Breast epithelium (tissue), 3 donors: Measurements from ENCODE around the gene ST7.

Experiments
- CTCF ChIP-seq, 3 donors: fragments of 450-650 bp; IDR thresholded peaks; one replicate each; pipeline ENCODE4 v1.5.1; 2016 to 2017; ENCODE audit warnings: antibody characterized with exemption in 3 of 3, mild to moderate bottlenecking in 3 of 3, moderate library complexity in 3 of 3
- POLR2A ChIP-seq: fragments of 450-650 bp; IDR thresholded peaks from one replicate; pipeline ENCODE4 v1.6.1; 2016; ENCODE audit warnings: antibody characterized with exemption, mild to moderate bottlenecking, moderate library complexity
- POLR2AphosphoS5 ChIP-seq, 3 donors: sonication (generic); formaldehyde crosslinking; IDR thresholded peaks; one replicate each; pipeline ENCODE4 v1.6.1; 2017; ENCODE audit warnings: antibody characterized with exemption in 3 of 3

GRCh38 chr7:117212969-117213877 is 259.9 kb downstream of the ST7 start:
- TF ChIP-seq CTCF (IDR thresholded peaks at IDR 0.05) (peak; percentile 54 to 69 (median 64)), POLR2A (no peak), POLR2AphosphoS5 (IDR thresholded peaks at IDR 0.05) (no peak)
